Karpas-422 (cell line): Measurements from ENCODE around the gene SEPSECS. TPM values are rescaled to one million over a fixed set of nuclear protein-coding genes. Genes with fewer than 3 reads are reported as not detected.
"Not testable (repeated sequence)": the region's sequence is repeated elsewhere in the genome, so short reads cannot be mapped to it uniquely, and the experiment has no call there.

Source experiments
- DNase-seq: peaks from one replicate; pipeline ENCODE4 v3.0.0-alpha.2; 2015
- H2AFZ ChIP-seq: fragments of 200-600 bp; sonication (generic); 2 replicates; pipeline ENCODE4 v1.6.1; 2014; ENCODE audit warnings: antibody characterized with exemption, low read length, mixed read lengths
- H3K27ac ChIP-seq: fragments of 200-600 bp; sonication (generic); 2 replicates; pipeline ENCODE4 v1.5.1; 2014; ENCODE audit warnings: mild to moderate bottlenecking, low read length, moderate library complexity
- H3K27me3 ChIP-seq: fragments of 200-600 bp; sonication (generic); 2 replicates; pipeline ENCODE4 v1.6.1; 2014; ENCODE audit warnings: low read length, mixed read lengths
- H3K36me3 ChIP-seq: fragments of 200-600 bp; sonication (generic); 2 replicates; pipeline ENCODE4 v1.6.1; 2014; ENCODE audit warnings: low read length, mixed read lengths; ENCODE audit not compliant: insufficient read depth
- H3K4me1 ChIP-seq: fragments of 200-600 bp; sonication (generic); 2 replicates; pipeline ENCODE4 v1.6.1; 2014; ENCODE audit warnings: mild to moderate bottlenecking, low read length, mixed read lengths
- H3K4me2 ChIP-seq: fragments of 200-600 bp; sonication (generic); 2 replicates; pipeline ENCODE4 v1.6.1; 2014; ENCODE audit warnings: low read length, low read depth, mild to moderate bottlenecking; ENCODE audit not compliant: poor library complexity, severe bottlenecking
- H3K4me3 ChIP-seq: fragments of 200-600 bp; sonication (generic); 2 replicates; pipeline ENCODE4 v1.5.1; 2014; ENCODE audit warnings: mild to moderate bottlenecking, antibody characterized with exemption, low read length, mixed read lengths
- H3K79me2 ChIP-seq: fragments of 200-600 bp; sonication (generic); 2 replicates; pipeline ENCODE4 v1.6.1; 2014; ENCODE audit warnings: mild to moderate bottlenecking, low read length, mixed read lengths
- H3K9ac ChIP-seq: fragments of 200-600 bp; sonication (generic); 2 replicates; pipeline ENCODE4 v1.6.0; 2014; ENCODE audit warnings: low read length
- H3K9me2 ChIP-seq: fragments of 200-600 bp; sonication (generic), shearing (Covaris generic); replicated peaks from 2 replicates; pipeline ENCODE4 v1.6.0; 2014; ENCODE audit warnings: mild to moderate bottlenecking, low read length, moderate library complexity; ENCODE audit not compliant: insufficient read depth
- H3K9me3 ChIP-seq: fragments of 300-700, 200-600 bp; sonication (generic); 2 replicates; pipeline ENCODE4 v1.6.1; 2014; ENCODE audit warnings: low read length, mixed read lengths
- H4K20me1 ChIP-seq: fragments of 200-600 bp; sonication (generic); 2 replicates; pipeline ENCODE4 v1.6.1; 2014; ENCODE audit warnings: mild to moderate bottlenecking, antibody characterized with exemption, low read length, low read depth; ENCODE audit not compliant: insufficient read depth
- total RNA-seq: library from RNA; depleted of rRNA; stranded (reverse); fragments of >200 nt; shearing (Covaris generic); gene quantifications from 2 replicates; pipeline ENCODE4 v1.2.3, GENCODE V29; 2014; ENCODE audit warnings: low replicate concordance

SEPSECS gene
- total RNA-seq, 1 experiment from 2014 or later = 11.1 TPM

GRCh38 chr4:25090516-25090915, 69.7 kb downstream of the SEPSECS start:
- no peak for DNase-seq
- Histone ChIP-seq H4K20me1 (no peaks in the 10 kb centered on the region), H3K4me2 (no peak overlapping the region), H3K27ac (no peak overlapping the region), H3K4me3 (no peak overlapping the region), H3K9ac (no peak overlapping the region), H3K27me3 (no peaks in the 10 kb centered on the region), H3K79me2 (no peaks in the 10 kb centered on the region), H3K4me1 (no peaks in the 10 kb centered on the region), H2AFZ (no peak overlapping the region), H3K9me2 (no peaks in the 10 kb centered on the region), H3K9me3 (no peaks in the 10 kb centered on the region), H3K36me3 (no peaks in the 10 kb centered on the region)

GRCh38 chr4:25089051-25089763, 71.0 kb downstream of the SEPSECS start:
- no peak for DNase-seq
- no peaks in the 10 kb centered on the region for H3K4me1 ChIP-seq
- H3K4me3 ChIP-seq = no peak overlapping the region
- H3K79me2 ChIP-seq = no peaks in the 10 kb centered on the region
- H3K36me3 ChIP-seq = no peaks in the 10 kb centered on the region
- H3K9me3 ChIP-seq = no peaks in the 10 kb centered on the region
- H3K9me2 ChIP-seq = no peaks in the 10 kb centered on the region
- no peak overlapping the region for H3K9ac ChIP-seq
- H4K20me1 ChIP-seq = no peaks in the 10 kb centered on the region
- no peak overlapping the region for H2AFZ ChIP-seq
- no peaks in the 10 kb centered on the region for H3K27me3 ChIP-seq
- no peak overlapping the region for H3K27ac ChIP-seq
- no peak overlapping the region for H3K4me2 ChIP-seq

GRCh38 chr4:25088093-25088952, 71.9 kb downstream of the SEPSECS start:
- no peaks in the 10 kb centered on the region for H3K27me3 ChIP-seq
- no peak overlapping the region for H3K27ac ChIP-seq
- no peaks in the 10 kb centered on the region for H3K79me2 ChIP-seq
- no peaks in the 10 kb centered on the region for H4K20me1 ChIP-seq
- no peak overlapping the region for H3K9ac ChIP-seq
- no peak overlapping the region for H2AFZ ChIP-seq
- no peak for DNase-seq
- no peaks in the 10 kb centered on the region for H3K9me2 ChIP-seq
- H3K4me3 ChIP-seq = no peak overlapping the region
- no peaks in the 10 kb centered on the region for H3K9me3 ChIP-seq
- no peak overlapping the region for H3K4me2 ChIP-seq
- H3K36me3 ChIP-seq = no peaks in the 10 kb centered on the region
- no peaks in the 10 kb centered on the region for H3K4me1 ChIP-seq

GRCh38 chr4:25085671-25086070, 74.6 kb downstream of the SEPSECS start:
- Histone ChIP-seq H3K9ac (no peak overlapping the region), H3K9me2 (no peaks in the 10 kb centered on the region), H3K9me3 (no peaks in the 10 kb centered on the region), H2AFZ (no peak overlapping the region), H3K4me2 (no peak overlapping the region), H3K79me2 (no peaks in the 10 kb centered on the region), H3K27ac (no peak overlapping the region), H3K4me1 (no peaks in the 10 kb centered on the region), H3K4me3 (no peak overlapping the region), H4K20me1 (no peaks in the 10 kb centered on the region), H3K36me3 (no peaks in the 10 kb centered on the region), H3K27me3 (no peaks in the 10 kb centered on the region)
- DNase-seq = no peak

DNA sequence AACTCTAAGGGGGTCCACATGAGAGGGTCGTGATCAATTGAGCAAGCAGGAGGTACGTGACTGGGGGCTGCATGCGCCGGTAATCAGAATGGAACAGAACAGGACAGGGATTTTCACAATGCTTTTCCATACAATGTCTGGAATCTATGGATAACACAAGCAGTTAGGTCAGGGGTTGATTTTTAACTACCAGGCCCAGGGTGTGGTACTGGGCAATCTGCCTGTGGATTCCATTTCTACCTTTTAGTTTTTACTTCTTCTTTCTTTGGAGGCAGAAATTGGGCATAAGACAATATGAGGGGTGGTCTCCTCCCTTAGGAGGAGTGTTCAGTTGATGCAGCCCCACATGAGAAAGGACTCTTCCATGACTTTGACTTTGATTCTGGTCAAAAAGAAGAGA, 76.8 kb downstream of the SEPSECS start:
- not testable (repeated sequence) for H3K9ac ChIP-seq, H3K27me3 ChIP-seq, H3K27ac ChIP-seq, H3K4me1 ChIP-seq, H3K4me3 ChIP-seq, H3K4me2 ChIP-seq, H2AFZ ChIP-seq, H3K9me2 ChIP-seq, H3K36me3 ChIP-seq, H3K79me2 ChIP-seq, H4K20me1 ChIP-seq, DNase-seq, H3K9me3 ChIP-seq

DNA sequence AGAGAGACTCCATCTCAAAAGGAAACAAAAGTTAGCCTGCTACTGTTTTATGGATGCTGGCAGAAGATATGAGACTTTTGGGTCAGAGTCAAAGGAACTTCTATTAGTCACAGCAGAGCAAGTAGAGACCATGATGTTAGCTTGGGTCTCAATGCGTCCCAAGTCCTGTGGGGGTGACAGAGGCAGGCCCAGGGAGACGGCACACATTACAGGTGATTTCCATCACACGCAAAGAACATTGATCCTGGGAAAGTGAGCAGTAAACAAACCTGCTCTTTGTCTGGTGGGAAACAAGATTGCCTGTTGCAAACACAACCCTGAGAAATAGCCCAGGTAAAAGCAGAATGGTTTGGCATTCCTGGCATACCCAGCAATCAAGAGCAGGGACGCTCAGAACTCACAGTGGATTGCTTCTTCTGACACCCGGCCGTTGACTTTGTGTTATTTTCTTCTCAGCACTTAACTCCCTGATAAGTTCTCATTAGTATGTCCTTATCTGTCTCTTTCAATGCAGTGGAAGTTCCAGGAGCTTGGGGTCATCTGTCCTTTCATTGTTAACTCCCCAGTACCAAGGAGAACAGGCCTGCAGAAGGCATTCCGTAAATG, 78.3 kb downstream of the SEPSECS start:
- Histone ChIP-seq H3K9me2 (no peaks in the 10 kb centered on the region), H3K9ac (no peak overlapping the region), H4K20me1 (no peaks in the 10 kb centered on the region), H3K9me3 (no peaks in the 10 kb centered on the region), H3K27ac (no peak overlapping the region), H3K4me2 (no peak overlapping the region), H3K36me3 (no peaks in the 10 kb centered on the region), H3K27me3 (no peaks in the 10 kb centered on the region), H3K4me3 (no peak overlapping the region), H3K79me2 (no peaks in the 10 kb centered on the region), H3K4me1 (no peaks in the 10 kb centered on the region), H2AFZ (no peak overlapping the region)
- no peak for DNase-seq

DNA sequence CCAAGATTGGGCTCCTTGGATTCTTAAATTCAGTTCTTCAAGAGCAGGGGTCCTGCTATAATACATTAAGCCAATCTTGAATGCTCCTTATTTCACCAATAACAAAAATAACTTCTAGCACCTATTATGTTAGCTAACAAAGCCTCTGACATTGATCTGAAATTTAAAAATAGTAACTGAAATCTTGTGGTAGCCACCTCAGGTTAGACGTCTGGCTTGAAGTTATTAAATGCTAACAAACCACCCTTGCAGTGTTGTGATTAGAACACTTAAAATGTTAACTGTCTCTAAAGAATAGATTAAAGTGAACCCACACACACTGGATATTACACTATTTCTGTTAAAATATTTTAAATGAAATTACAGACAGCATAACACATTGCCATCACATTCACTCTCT, 79.7 kb downstream of the SEPSECS start:
- Histone ChIP-seq H3K9me3 (no peaks in the 10 kb centered on the region), H4K20me1 (no peaks in the 10 kb centered on the region), H3K4me2 (no peak overlapping the region), H3K9ac (no peak overlapping the region), H3K4me3 (no peak overlapping the region), H3K36me3 (no peaks in the 10 kb centered on the region), H3K9me2 (no peaks in the 10 kb centered on the region), H3K27me3 (no peaks in the 10 kb centered on the region), H3K79me2 (no peaks in the 10 kb centered on the region), H3K27ac (no peak overlapping the region), H2AFZ (no peak overlapping the region), H3K4me1 (no peaks in the 10 kb centered on the region)
- DNase-seq = no peak

DNA sequence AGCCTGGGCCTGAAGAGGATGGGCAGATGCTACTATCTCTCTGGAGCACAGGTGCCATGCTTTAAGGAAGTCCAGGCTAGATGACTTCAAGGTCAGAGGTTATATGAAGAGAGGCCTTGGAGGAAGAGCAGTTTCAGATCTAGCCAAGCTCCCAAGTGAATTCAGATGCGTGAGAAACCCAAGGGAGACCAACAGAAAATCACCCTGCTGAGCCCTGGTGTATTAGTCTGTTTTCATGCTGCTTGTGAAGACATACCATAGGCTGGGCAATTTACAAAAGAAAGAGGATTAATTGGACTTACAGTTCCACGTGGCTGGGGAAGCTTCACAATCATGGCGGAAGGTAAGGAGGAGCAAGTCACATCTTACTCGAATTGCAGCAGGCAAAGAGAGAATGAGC, 81.7 kb downstream of the SEPSECS start:
- Histone ChIP-seq H3K27me3 (no peaks in the 10 kb centered on the region), H3K9me3 (no peaks in the 10 kb centered on the region), H3K27ac (no peak overlapping the region), H3K36me3 (no peaks in the 10 kb centered on the region), H3K79me2 (no peaks in the 10 kb centered on the region), H3K9me2 (no peaks in the 10 kb centered on the region), H4K20me1 (no peaks in the 10 kb centered on the region), H3K4me2 (no peak overlapping the region), H2AFZ (no peak overlapping the region), H3K4me3 (no peak overlapping the region), H3K4me1 (no peaks in the 10 kb centered on the region), H3K9ac (no peak overlapping the region)
- no peak for DNase-seq
